NCI-H2196 (cell line): ENCODE data around the gene RGS17.

Source experiments
- DNase-seq: peaks from one replicate; lab custom pipeline; 2025; ENCODE audit not compliant: unreplicated experiment; lab: John Stamatoyannopoulos, UW

RGS17 gene

DNA sequence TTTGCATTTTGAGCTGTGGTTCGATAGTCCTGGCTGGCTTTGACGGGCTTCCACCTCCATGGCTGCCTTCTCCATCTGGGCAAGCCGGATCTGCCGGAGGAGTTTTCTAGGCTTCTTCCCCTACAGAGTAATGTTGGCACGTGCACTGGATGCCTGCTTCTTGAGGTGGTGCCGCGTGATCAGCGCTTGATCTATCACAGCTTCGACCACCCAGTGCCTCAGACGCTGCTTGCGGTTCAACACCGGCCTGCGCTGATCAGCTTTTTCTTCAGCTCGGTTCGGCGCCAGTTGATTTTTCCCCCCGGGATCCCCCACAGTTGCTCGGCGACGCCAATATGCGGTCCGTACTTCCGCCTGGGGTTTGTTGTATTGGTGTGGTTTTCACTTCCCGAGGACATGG, 171.7 kb downstream of the RGS17 start:
- DNase-seq = no peak

DNA sequence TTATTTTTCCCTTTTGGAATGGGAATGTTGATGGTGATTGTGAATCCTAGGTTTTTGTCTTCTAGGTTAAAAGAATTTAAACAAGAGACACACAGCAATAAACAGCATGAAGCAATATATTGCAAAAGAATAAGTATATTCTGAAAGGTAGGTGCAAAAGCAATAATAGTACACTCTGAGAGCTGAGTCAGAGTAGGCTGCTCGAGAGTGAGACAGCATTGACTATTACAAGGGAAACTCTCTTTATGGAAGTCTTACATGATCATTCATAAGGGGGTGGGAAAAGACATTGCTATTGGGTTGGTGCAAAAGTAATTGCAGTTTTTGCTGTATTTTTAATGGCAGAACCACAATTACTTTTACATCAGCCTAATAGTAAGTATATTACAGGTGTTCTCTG, 173.3 kb downstream of the RGS17 start:
- DNase-seq = no peak
